Measurements from ENCODE around the gene HPSE2. TPM values are rescaled to one million over a fixed set of nuclear protein-coding genes. Genes with fewer than 3 reads are reported as not detected.

Gene HPSE2
- total RNA-seq, 5 donors from 2014 or later (not counting 1 experiment from before 2014, with no cell fraction given) = 0.13 to 0.23 (median 0.18) TPM; not detected in 1

DNA sequence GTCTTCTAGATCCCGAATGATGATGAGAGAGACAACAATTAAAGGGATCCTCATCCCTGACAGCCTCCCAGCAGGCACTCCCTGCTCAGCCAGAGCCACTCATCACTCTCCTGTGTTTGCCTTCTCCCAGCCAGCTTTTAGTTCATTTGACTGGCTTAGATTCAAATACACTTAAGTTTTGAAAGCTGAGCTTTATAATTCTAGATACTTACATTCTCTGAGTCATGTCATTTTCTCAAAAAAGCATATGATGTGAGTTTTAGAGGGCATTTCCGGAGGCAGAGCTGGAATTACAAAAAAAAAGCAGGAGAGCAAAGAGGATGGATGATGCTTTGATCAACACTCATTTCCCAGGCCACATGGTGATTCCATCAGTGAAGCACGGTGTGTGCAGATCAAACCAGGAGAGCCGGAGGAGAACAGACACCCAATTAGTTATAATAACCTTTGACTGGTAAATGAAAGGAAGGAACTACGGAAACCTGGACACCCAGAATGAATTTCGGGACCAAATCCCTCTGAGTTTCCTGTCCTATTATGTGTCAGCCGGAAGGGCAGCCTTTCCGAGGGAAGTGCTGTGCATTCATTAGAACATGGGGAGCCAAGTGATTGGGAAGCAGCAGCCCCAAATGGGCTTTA lies 707.4 kb downstream of the HPSE2 start:
- no peak overlapping the region for H3K4me3 Mint-ChIP-seq
- Histone ChIP-seq H3K9me3 (no peaks in the 10 kb centered on the region), H3K27ac (ENCODE audit: low read length) (no peak overlapping the region), H3K36me3 (ENCODE audit: control insufficient read depth in 2 of 2, extremely low read depth in 1 of 2, insufficient read depth in 1 of 2, low read length in 1 of 2) (no peaks in the 10 kb centered on the region), H3K4me1 (ENCODE audit: control insufficient read depth in 1 of 2, extremely low read depth in 1 of 2, insufficient read depth in 2 of 2, low read length in 2 of 2) (no peaks in the 10 kb centered on the region), H3K4me3 (ENCODE audit: control insufficient read depth in 1 of 2, extremely low read depth in 1 of 2, low read length in 1 of 2) (no peak overlapping the region), H3K27me3 (replicated peaks in 1 of 2; ENCODE audit: control insufficient read depth in 2 of 2, extremely low read depth in 1 of 2, insufficient read depth in 2 of 2, low read length in 1 of 2) (peaks cover 0 to 3% of the 10 kb centered on the region in 2 experiments)
- POLR2A ChIA-PET = no interaction called here
- DNase-seq (no peak), ATAC-seq (replicated peaks in 1 of 4) (no peak)
- peaks cover 2 to 7% of the 10 kb centered on the region in 2 donors for H3K27me3 Mint-ChIP-seq
- no CpG with 5 or more reads among the region's 8 CpGs for WGBS (ENCODE audit: insufficient coverage)
- no peaks in the 10 kb centered on the region for H3K36me3 Mint-ChIP-seq
- H3K4me1 Mint-ChIP-seq = no peaks in the 10 kb centered on the region
- CTCF ChIA-PET = no interaction called here
- no peak overlapping the region for H3K27ac Mint-ChIP-seq
- H3K9me3 Mint-ChIP-seq = no peaks in the 10 kb centered on the region

DNA sequence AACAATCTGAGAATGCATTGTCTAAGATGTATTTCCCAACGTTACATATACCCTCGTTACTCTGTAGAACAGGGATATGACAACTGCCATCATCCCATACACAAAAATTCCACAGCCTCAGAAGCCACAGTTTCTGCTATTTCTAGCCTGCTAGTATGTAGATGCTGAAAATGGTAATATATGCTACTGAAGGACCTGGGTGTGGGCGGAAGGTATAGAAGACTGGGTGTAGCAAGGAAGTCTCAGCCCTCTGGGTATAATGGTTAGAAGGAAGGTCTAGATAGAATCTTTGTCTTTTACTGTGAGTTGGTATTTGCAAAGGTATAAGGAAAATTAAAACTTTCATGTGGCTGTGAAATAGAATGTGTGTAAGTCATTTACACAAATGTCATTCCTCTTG lies 709.7 kb downstream of the HPSE2 start:
- ATAC-seq (replicated peaks in 1 of 4) (no peak), DNase-seq (no peak)
- H3K4me3 ChIP-seq (ENCODE audit: control insufficient read depth in 1 of 2, extremely low read depth in 1 of 2, low read length in 1 of 2) = no peak overlapping the region
- no peaks in the 10 kb centered on the region for H3K36me3 ChIP-seq (ENCODE audit: control insufficient read depth in 2 of 2, extremely low read depth in 1 of 2, insufficient read depth in 1 of 2, low read length in 1 of 2)
- peaks cover 4 to 13% of the 10 kb centered on the region in 2 donors for H3K27me3 Mint-ChIP-seq
- H3K4me1 ChIP-seq (ENCODE audit: control insufficient read depth in 1 of 2, extremely low read depth in 1 of 2, insufficient read depth in 2 of 2, low read length in 2 of 2) = no peaks in the 10 kb centered on the region
- H3K9me3 ChIP-seq = no peaks in the 10 kb centered on the region
- H3K27me3 ChIP-seq (replicated peaks in 1 of 2; ENCODE audit: control insufficient read depth in 2 of 2, extremely low read depth in 1 of 2, insufficient read depth in 2 of 2, low read length in 1 of 2) = peaks cover 0 to 3% of the 10 kb centered on the region in 2 experiments
- no peaks in the 10 kb centered on the region for H3K4me1 Mint-ChIP-seq
- no peak overlapping the region for H3K27ac ChIP-seq (ENCODE audit: low read length)
- H3K36me3 Mint-ChIP-seq = no peaks in the 10 kb centered on the region
- ChIA-PET CTCF (no interaction called here), POLR2A (no interaction called here)
- WGBS (ENCODE audit: insufficient coverage) = 90% methylated on average over 1 of the region's 3 CpGs
- H3K4me3 Mint-ChIP-seq = no peak overlapping the region
- no peaks in the 10 kb centered on the region for H3K9me3 Mint-ChIP-seq
- no peak overlapping the region for H3K27ac Mint-ChIP-seq

DNA sequence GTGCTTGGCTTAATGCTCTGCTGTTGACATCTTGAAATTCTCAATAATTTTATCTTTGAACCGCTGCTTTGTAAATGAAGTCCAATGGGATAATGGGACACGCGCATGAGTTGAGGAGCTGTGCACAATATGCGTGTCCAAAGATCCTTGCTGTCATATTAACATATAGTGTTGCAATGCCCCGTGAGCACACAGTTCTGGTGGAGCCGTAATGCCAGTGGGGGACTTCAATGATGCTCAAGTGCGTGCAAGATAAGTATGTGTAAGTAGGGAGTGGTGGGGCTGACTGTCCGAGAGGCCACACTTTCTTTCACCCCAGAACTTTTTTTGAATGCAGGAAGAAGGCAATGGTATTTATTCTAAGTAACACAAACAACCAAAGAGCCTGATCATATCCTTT lies 711.5 kb downstream of the HPSE2 start:
- Histone ChIP-seq H3K4me3 (ENCODE audit: control insufficient read depth in 1 of 2, extremely low read depth in 1 of 2, low read length in 1 of 2) (no peak overlapping the region), H3K27ac (ENCODE audit: low read length) (no peak overlapping the region), H3K4me1 (ENCODE audit: control insufficient read depth in 1 of 2, extremely low read depth in 1 of 2, insufficient read depth in 2 of 2, low read length in 2 of 2) (no peaks in the 10 kb centered on the region), H3K9me3 (no peaks in the 10 kb centered on the region), H3K27me3 (replicated peaks in 1 of 2; ENCODE audit: control insufficient read depth in 2 of 2, extremely low read depth in 1 of 2, insufficient read depth in 2 of 2, low read length in 1 of 2) (peaks cover 0 to 5% of the 10 kb centered on the region in 2 experiments), H3K36me3 (ENCODE audit: control insufficient read depth in 2 of 2, extremely low read depth in 1 of 2, insufficient read depth in 1 of 2, low read length in 1 of 2) (no peaks in the 10 kb centered on the region)
- H3K4me1 Mint-ChIP-seq = no peaks in the 10 kb centered on the region
- ChIA-PET CTCF (no interaction called here), POLR2A (no interaction called here)
- no peak overlapping the region for H3K4me3 Mint-ChIP-seq
- WGBS (ENCODE audit: insufficient coverage) = 96% methylated on average over 5 of the region's 8 CpGs
- no peak for ATAC-seq (replicated peaks in 1 of 4)
- no peak overlapping the region for H3K27ac Mint-ChIP-seq
- DNase-seq = no peak
- no peaks in the 10 kb centered on the region for H3K36me3 Mint-ChIP-seq
- peaks cover 8 to 15% of the 10 kb centered on the region in 2 donors for H3K27me3 Mint-ChIP-seq
- H3K9me3 Mint-ChIP-seq = no peaks in the 10 kb centered on the region

DNA sequence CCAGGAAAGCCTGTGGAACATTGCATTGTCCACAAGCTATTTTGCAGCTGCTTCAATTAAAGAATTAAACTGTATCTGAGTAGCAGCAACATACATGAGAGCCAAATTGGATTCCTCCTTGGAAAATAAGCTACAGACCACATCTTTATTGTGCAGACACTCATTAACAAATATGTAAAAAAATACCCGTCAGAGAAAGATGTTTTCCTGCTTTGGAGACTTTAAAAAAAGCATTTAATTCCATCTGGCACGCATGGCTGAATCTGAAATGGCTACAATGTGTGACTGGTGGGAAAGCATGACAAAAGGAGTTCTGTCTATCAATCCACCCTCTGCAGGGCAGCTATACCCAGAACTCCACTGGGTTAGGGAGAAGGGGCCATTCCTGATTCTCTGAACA lies 715.8 kb downstream of the HPSE2 start:
- POLR2A ChIA-PET = no interaction called here
- no peak overlapping the region for H3K27ac Mint-ChIP-seq
- ATAC-seq (replicated peaks in 1 of 4) = no peak

DNA sequence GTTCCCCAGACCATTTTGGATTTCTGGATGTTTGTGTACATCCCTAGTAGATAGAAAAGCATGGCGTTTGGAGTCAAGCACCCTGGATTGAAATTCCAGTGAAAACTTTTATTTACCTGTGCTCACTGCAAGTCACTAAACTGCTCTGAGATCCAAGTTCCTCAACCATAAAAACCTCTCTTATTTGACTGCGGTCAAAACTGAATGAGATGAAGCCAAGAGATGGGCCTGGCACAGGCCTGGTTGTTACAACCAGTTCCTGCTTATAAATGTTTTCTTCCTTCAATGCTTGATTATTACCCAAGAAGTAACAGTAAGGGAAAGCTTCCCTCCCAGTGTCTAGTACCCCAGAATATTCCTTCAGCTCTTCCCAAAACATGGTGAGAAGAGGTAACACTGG lies 718.0 kb downstream of the HPSE2 start:
- Histone ChIP-seq H3K36me3 (ENCODE audit: control insufficient read depth in 2 of 2, extremely low read depth in 1 of 2, insufficient read depth in 1 of 2, low read length in 1 of 2) (no peaks in the 10 kb centered on the region), H3K27me3 (replicated peaks in 1 of 2; ENCODE audit: control insufficient read depth in 2 of 2, extremely low read depth in 1 of 2, insufficient read depth in 2 of 2, low read length in 1 of 2) (peaks cover 0 to 5% of the 10 kb centered on the region in 2 experiments), H3K9me3 (no peaks in the 10 kb centered on the region), H3K4me3 (ENCODE audit: control insufficient read depth in 1 of 2, extremely low read depth in 1 of 2, low read length in 1 of 2) (no peak overlapping the region), H3K4me1 (ENCODE audit: control insufficient read depth in 1 of 2, extremely low read depth in 1 of 2, insufficient read depth in 2 of 2, low read length in 2 of 2) (no peaks in the 10 kb centered on the region), H3K27ac (ENCODE audit: low read length) (no peak overlapping the region)
- CTCF ChIA-PET = no interaction called here
- ATAC-seq (replicated peaks in 1 of 4) = no peak
- Mint-ChIP-seq H3K27me3 (peaks cover 22 to 34% of the 10 kb centered on the region in 2 donors), H3K4me3 (no peak overlapping the region), H3K27ac (no peak overlapping the region), H3K4me1 (no peaks in the 10 kb centered on the region), H3K36me3 (no peaks in the 10 kb centered on the region), H3K9me3 (no peaks in the 10 kb centered on the region)
- WGBS (ENCODE audit: insufficient coverage) = 100% methylated on average over 1 of the region's 2 CpGs
- no peak for DNase-seq
- POLR2A ChIA-PET = no interaction called here

More for the DNA sequence above, 715.8 kb downstream of the HPSE2 start:
- DNase-seq = no peak
- H3K4me1 Mint-ChIP-seq = no peaks in the 10 kb centered on the region
- H3K9me3 Mint-ChIP-seq = no peaks in the 10 kb centered on the region
- no peaks in the 10 kb centered on the region for H3K36me3 ChIP-seq (ENCODE audit: control insufficient read depth in 2 of 2, extremely low read depth in 1 of 2, insufficient read depth in 1 of 2, low read length in 1 of 2)
- H3K27me3 Mint-ChIP-seq = peaks cover 22 to 31% of the 10 kb centered on the region in 2 donors
- H3K36me3 Mint-ChIP-seq = no peaks in the 10 kb centered on the region
- CTCF ChIA-PET = no interaction called here
- no CpG with 5 or more reads among the region's 2 CpGs for WGBS (ENCODE audit: insufficient coverage)
- peaks cover 0 to 5% of the 10 kb centered on the region in 2 experiments for H3K27me3 ChIP-seq (replicated peaks in 1 of 2; ENCODE audit: control insufficient read depth in 2 of 2, extremely low read depth in 1 of 2, insufficient read depth in 2 of 2, low read length in 1 of 2)
- H3K27ac ChIP-seq (ENCODE audit: low read length) = no peak overlapping the region
- no peaks in the 10 kb centered on the region for H3K9me3 ChIP-seq
- H3K4me1 ChIP-seq (ENCODE audit: control insufficient read depth in 1 of 2, extremely low read depth in 1 of 2, insufficient read depth in 2 of 2, low read length in 2 of 2) = no peaks in the 10 kb centered on the region
- H3K4me3 ChIP-seq (ENCODE audit: control insufficient read depth in 1 of 2, extremely low read depth in 1 of 2, low read length in 1 of 2) = no peak overlapping the region
- H3K4me3 Mint-ChIP-seq = no peak overlapping the region

DNA sequence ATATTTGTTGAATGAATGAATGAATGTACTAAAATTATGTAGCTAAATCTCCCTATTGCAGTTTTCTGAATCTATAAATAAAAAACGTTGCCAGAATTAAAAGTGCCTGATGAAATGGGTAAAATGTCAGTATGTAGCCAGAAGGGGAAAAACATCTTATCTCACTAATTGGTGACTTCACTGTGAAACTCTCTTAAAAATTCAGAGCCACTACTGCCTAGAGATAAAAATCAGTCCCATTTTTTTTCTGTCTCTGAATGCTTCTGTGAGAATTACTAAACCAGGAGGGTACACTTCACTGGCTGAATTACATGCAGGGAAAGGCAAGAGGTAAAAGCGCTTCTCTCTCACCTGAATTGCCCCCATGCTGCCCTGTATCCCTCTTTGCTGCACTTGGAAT lies 719.3 kb downstream of the HPSE2 start:
- Mint-ChIP-seq H3K4me3 (no peak overlapping the region), H3K4me1 (no peaks in the 10 kb centered on the region), H3K36me3 (no peaks in the 10 kb centered on the region), H3K27ac (no peak overlapping the region), H3K27me3 (peaks cover 22 to 33% of the 10 kb centered on the region in 2 donors), H3K9me3 (no peaks in the 10 kb centered on the region)
- Histone ChIP-seq H3K27ac (ENCODE audit: low read length) (no peak overlapping the region), H3K4me1 (ENCODE audit: control insufficient read depth in 1 of 2, extremely low read depth in 1 of 2, insufficient read depth in 2 of 2, low read length in 2 of 2) (no peaks in the 10 kb centered on the region), H3K4me3 (ENCODE audit: control insufficient read depth in 1 of 2, extremely low read depth in 1 of 2, low read length in 1 of 2) (no peak overlapping the region), H3K36me3 (ENCODE audit: control insufficient read depth in 2 of 2, extremely low read depth in 1 of 2, insufficient read depth in 1 of 2, low read length in 1 of 2) (no peaks in the 10 kb centered on the region), H3K9me3 (no peaks in the 10 kb centered on the region), H3K27me3 (replicated peaks in 1 of 2; ENCODE audit: control insufficient read depth in 2 of 2, extremely low read depth in 1 of 2, insufficient read depth in 2 of 2, low read length in 1 of 2) (peaks cover 0 to 5% of the 10 kb centered on the region in 2 experiments)
- no peak for DNase-seq
- ATAC-seq (replicated peaks in 1 of 4) = no peak
- WGBS (ENCODE audit: insufficient coverage) = no CpG with 5 or more reads among the region's 2 CpGs
- ChIA-PET POLR2A (no interaction called here), CTCF (no interaction called here)

DNA sequence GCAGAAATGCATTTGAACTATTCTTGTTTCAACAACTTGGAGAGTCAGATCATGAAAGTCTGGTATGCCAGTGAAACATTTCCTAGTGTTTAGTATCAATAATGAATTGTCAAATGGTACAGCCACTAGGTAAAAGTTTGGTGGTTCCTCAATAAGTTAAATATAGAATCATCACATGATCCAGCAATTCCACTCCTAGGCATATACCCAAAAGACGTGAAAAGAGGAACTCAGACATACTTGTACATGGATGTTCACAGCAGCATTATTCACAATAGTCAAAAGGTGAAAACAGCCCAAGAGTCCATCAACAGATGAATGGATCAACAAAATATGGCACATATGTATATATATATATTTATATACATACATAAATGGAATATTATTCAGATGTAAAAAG lies 721.9 kb downstream of the HPSE2 start:
- ChIA-PET CTCF (no interaction called here), POLR2A (no interaction called here)
- H3K4me3 Mint-ChIP-seq = no peak overlapping the region
- Histone ChIP-seq H3K4me3 (ENCODE audit: control insufficient read depth in 1 of 2, extremely low read depth in 1 of 2, low read length in 1 of 2) (no peak overlapping the region), H3K27ac (ENCODE audit: low read length) (no peak overlapping the region), H3K36me3 (ENCODE audit: control insufficient read depth in 2 of 2, extremely low read depth in 1 of 2, insufficient read depth in 1 of 2, low read length in 1 of 2) (no peaks in the 10 kb centered on the region), H3K9me3 (no peaks in the 10 kb centered on the region), H3K4me1 (ENCODE audit: control insufficient read depth in 1 of 2, extremely low read depth in 1 of 2, insufficient read depth in 2 of 2, low read length in 2 of 2) (no peaks in the 10 kb centered on the region), H3K27me3 (replicated peaks in 1 of 2; ENCODE audit: control insufficient read depth in 2 of 2, extremely low read depth in 1 of 2, insufficient read depth in 2 of 2, low read length in 1 of 2) (no peaks in the 10 kb centered on the region)
- peaks cover 11 to 20% of the 10 kb centered on the region in 2 donors for H3K27me3 Mint-ChIP-seq
- ATAC-seq (replicated peaks in 1 of 4) = no peak
- H3K9me3 Mint-ChIP-seq = no peaks in the 10 kb centered on the region
- no CpG with 5 or more reads among the region's 1 CpG for WGBS (ENCODE audit: insufficient coverage)
- H3K27ac Mint-ChIP-seq = no peak overlapping the region
- no peak for DNase-seq
- no peaks in the 10 kb centered on the region for H3K4me1 Mint-ChIP-seq
- H3K36me3 Mint-ChIP-seq = no peaks in the 10 kb centered on the region
